Lower leg skin (tissue), 3 donors: ENCODE data around the gene PPP1CC.

ENCODE experiments used
- POLR2A ChIP-seq, 2 donors: fragments of 450-650 bp; IDR thresholded peaks; one replicate each; pipeline ENCODE4 v1.6.1; 2016 to 2017; ENCODE audit warnings: antibody characterized with exemption in 2 of 2, mild to moderate bottlenecking in 1 of 2, moderate library complexity in 1 of 2
- TF ChIP-seq, protein P1 (sequence below), 3 donors: fragments of 450-650 bp; IDR thresholded peaks; one replicate each; pipeline ENCODE4 v1.5.1; 2016; ENCODE audit warnings: antibody characterized with exemption in 3 of 3, mild to moderate bottlenecking in 3 of 3, moderate library complexity in 2 of 3

DNA sequence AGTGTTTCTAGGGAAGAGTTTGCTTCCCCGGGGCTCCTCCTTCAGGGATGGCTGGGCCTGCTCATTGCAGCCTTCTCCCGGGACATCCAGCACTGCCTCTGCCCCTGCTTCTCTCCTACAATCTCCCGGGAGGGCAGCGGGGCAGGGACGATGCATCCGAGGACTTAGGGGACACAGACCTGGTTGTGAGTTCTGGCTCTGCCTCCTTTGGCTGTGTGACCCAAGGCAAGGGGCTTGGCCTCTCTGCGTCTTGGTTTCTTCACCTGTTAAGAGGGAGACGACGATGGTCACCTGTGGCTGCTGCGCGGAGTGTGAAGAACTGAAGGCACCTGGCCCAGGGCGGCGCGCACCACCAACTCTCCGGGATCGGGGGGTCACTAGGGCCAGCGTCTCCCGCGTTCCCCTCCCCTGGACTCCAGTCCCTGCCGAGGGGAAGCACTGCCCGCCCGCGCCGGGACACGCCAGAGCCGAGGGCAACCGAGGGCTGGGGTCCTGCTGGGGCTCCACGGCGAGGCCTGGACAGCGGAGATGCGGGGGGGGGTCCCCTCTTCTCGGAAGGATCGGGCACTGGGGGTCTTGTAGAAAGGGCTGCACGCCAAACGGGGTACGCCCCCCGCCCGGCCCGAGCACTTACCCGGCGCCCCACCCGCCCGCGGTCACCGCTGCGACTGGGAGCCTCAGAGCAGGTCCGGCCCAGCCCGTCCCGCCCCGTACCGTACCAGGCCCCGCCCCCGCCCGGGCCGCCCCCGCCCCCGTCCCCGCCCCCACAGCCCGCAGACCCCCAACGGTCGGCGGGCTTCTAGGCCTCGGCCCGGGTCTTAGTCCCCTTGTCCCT is 54.0 kb downstream of the PPP1CC start, which contains the start of gene HVCN1:
- TF ChIP-seq, protein P1, sequence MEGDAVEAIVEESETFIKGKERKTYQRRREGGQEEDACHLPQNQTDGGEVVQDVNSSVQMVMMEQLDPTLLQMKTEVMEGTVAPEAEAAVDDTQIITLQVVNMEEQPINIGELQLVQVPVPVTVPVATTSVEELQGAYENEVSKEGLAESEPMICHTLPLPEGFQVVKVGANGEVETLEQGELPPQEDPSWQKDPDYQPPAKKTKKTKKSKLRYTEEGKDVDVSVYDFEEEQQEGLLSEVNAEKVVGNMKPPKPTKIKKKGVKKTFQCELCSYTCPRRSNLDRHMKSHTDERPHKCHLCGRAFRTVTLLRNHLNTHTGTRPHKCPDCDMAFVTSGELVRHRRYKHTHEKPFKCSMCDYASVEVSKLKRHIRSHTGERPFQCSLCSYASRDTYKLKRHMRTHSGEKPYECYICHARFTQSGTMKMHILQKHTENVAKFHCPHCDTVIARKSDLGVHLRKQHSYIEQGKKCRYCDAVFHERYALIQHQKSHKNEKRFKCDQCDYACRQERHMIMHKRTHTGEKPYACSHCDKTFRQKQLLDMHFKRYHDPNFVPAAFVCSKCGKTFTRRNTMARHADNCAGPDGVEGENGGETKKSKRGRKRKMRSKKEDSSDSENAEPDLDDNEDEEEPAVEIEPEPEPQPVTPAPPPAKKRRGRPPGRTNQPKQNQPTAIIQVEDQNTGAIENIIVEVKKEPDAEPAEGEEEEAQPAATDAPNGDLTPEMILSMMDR (IDR thresholded peaks at IDR 0.05), result no peak
- TF ChIP-seq POLR2A (IDR thresholded peaks at IDR 0.05), result no peak
